Esophagus squamous epithelium (tissue), 4 donors: ENCODE data around the gene PRKAR1B.

Source experiments
- POLR2A ChIP-seq, 4 donors: fragments of 450-650 bp; IDR thresholded peaks; one replicate each; pipeline ENCODE4 v1.6.1; 2017; ENCODE audit warnings: antibody characterized with exemption in 4 of 4, mild to moderate bottlenecking in 4 of 4, moderate library complexity in 3 of 4
- TF ChIP-seq, protein P1 (sequence below), 6 experiments: fragments of 450-650 bp in 4 of 6; fragments of 200-600 bp in 2 of 6; sonication (generic) in 2 of 6; IDR thresholded peaks; one replicate each; pipeline ENCODE4 v1.5.1; 2016 to 2019; ENCODE audit warnings: antibody characterized with exemption in 6 of 6, mild to moderate bottlenecking in 4 of 6, moderate library complexity in 4 of 6

DNA sequence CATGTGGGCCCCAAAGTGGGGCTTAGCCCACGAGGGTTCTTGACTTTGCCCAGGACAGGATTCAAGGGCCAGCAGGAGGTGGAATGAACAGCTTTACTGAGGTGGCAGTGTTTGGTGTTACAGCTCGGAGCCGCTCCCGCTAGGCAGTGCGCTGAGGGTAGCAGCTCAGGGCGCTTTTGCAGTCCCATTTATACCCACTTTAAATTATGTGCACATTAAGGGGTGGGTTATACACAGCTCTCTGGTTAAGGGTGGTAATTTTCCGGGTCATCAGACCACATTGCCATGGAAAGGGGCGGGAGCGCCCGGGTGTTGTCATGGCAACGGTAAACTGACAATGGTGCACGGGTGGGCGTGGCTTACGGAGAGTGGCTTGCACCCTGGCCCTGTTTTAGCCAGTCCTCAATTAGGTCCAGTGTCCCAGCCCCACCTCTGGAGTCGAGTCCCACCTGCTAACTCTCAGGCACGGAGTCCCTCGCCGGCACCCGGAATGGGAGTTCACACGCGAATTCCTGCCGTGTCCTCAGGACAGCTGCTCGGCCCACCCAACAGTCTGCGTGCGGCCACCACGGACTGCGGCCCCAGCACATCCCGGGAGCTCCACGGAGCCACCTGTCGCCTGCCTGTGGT lies 149.2 kb downstream of the PRKAR1B start:
- TF ChIP-seq, protein P1, sequence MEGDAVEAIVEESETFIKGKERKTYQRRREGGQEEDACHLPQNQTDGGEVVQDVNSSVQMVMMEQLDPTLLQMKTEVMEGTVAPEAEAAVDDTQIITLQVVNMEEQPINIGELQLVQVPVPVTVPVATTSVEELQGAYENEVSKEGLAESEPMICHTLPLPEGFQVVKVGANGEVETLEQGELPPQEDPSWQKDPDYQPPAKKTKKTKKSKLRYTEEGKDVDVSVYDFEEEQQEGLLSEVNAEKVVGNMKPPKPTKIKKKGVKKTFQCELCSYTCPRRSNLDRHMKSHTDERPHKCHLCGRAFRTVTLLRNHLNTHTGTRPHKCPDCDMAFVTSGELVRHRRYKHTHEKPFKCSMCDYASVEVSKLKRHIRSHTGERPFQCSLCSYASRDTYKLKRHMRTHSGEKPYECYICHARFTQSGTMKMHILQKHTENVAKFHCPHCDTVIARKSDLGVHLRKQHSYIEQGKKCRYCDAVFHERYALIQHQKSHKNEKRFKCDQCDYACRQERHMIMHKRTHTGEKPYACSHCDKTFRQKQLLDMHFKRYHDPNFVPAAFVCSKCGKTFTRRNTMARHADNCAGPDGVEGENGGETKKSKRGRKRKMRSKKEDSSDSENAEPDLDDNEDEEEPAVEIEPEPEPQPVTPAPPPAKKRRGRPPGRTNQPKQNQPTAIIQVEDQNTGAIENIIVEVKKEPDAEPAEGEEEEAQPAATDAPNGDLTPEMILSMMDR (IDR thresholded peaks at IDR 0.05): no peak
- no peak for TF ChIP-seq POLR2A (IDR thresholded peaks at IDR 0.05)
